ENCODE data around the gene OR4S1.
"Not testable (repeated sequence)": the region's sequence is repeated elsewhere in the genome, so short reads cannot be mapped to it uniquely, and the experiment has no call there.

Gene OR4S1

DNA sequence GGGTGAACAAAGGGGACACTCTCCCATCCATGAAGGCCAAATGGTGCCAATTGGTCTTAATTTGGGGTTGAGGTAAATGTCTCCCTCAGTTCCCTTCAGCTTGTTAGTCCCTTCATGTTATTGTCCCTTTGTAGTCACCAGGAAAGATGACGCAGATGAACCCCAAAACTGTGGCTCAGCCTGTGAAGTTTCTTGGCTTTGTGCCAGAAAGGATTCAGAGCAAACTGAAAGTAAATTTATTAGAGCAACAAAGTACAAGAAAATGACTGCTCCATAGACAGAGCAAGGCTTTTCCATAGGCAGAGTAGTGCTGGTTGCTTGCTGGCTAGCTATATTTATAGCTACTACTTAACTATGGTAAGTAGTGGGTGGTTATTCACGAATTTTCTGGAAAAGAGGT, 35.4 kb downstream of the OR4S1 start:
- no peak for DNase-seq (ENCODE audit: low read depth)
- TF ChIP-seq, protein P1, sequence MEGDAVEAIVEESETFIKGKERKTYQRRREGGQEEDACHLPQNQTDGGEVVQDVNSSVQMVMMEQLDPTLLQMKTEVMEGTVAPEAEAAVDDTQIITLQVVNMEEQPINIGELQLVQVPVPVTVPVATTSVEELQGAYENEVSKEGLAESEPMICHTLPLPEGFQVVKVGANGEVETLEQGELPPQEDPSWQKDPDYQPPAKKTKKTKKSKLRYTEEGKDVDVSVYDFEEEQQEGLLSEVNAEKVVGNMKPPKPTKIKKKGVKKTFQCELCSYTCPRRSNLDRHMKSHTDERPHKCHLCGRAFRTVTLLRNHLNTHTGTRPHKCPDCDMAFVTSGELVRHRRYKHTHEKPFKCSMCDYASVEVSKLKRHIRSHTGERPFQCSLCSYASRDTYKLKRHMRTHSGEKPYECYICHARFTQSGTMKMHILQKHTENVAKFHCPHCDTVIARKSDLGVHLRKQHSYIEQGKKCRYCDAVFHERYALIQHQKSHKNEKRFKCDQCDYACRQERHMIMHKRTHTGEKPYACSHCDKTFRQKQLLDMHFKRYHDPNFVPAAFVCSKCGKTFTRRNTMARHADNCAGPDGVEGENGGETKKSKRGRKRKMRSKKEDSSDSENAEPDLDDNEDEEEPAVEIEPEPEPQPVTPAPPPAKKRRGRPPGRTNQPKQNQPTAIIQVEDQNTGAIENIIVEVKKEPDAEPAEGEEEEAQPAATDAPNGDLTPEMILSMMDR (IDR thresholded peaks at IDR 0.05; ENCODE audit: control insufficient read depth, extremely low read depth, insufficient read depth) = no peak
- no peak overlapping the region for H3K4me3 ChIP-seq (ENCODE audit: low read depth, low read length)

GRCh38 chr11:48342505-48342904, 36.5 kb downstream of the OR4S1 start:
- not testable (repeated sequence) for DNase-seq (ENCODE audit: low read depth); H3K4me3 ChIP-seq (ENCODE audit: low read depth, low read length)

GRCh38 chr11:48346286-48346685, 40.3 kb downstream of the OR4S1 start:
- not testable (repeated sequence) for DNase-seq (ENCODE audit: low read depth); H3K4me3 ChIP-seq (ENCODE audit: low read depth, low read length)

DNA sequence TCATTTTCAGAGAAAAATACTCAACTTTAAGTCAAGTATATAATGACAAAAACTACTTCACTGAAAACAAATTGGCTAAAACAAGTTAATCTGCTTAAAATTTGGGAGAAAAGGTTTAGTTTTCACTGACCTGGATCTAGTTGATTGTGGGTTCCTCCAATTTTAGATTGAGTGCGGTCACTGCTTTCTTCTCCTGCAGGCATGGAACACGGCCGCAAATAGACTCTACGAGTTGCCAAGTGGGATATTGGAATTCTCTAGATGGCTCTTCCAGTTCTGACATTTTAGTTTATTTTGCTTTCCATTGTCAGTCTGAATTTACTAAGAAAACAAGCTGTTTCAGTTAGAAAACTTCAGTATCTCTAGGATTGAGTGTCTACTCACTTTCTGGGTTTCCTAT, 48.0 kb downstream of the OR4S1 start:
- TF ChIP-seq, protein P1 (IDR thresholded peaks at IDR 0.05; ENCODE audit: control insufficient read depth, extremely low read depth, insufficient read depth) = no peak
- no peak for DNase-seq (ENCODE audit: low read depth)
- no peak overlapping the region for H3K4me3 ChIP-seq (ENCODE audit: low read depth, low read length)

DNA sequence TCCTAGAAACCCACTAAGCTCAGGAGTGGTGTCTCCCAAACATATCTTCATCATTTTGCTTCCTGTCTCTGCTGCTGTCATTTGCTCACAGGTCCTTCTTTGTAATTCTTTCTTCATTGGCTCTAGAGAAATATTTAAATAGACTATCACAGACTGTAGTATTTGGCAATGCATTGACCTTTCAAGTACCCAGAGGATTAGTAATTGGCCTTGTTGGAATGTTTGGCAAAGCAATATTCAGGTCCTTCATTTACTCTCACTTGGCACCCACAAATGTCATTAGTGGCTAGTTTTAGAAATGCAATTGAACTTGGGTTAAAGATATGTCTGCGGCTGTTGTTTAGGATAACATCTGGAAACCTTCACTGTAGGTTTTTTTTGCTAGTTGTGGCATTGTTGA, 48.7 kb downstream of the OR4S1 start:
- DNase-seq (ENCODE audit: low read depth) = no peak
- no peak overlapping the region for H3K4me3 ChIP-seq (ENCODE audit: low read depth, low read length)
- TF ChIP-seq, protein P1 (IDR thresholded peaks at IDR 0.05; ENCODE audit: control insufficient read depth, extremely low read depth, insufficient read depth) = no peak
